Measurements from ENCODE around the gene KLHL7.

The KLHL7 gene

GRCh38 chr7:23216021-23216420 is 110.4 kb downstream of the KLHL7 start:
- Histone ChIP-seq H3K79me2 (ENCODE audit: insufficient read depth, low read length) (no peaks in the 10 kb centered on the region), H2AFZ (ENCODE audit: low read depth, low read length) (no peak overlapping the region), H3K9me3 (ENCODE audit: insufficient read depth, low read length, severe bottlenecking) (no peaks in the 10 kb centered on the region), H3K9ac (ENCODE audit: low read depth, low read length) (no peak overlapping the region), H3K36me3 (ENCODE audit: insufficient read depth, low read length) (no peaks in the 10 kb centered on the region), H3K27ac (ENCODE audit: low read length) (no peak overlapping the region), H4K20me1 (ENCODE audit: insufficient read depth, low read length) (no peaks in the 10 kb centered on the region), H3K4me2 (ENCODE audit: insufficient read depth, low read length) (no peak overlapping the region), H3K4me1 (ENCODE audit: insufficient read depth, low read length) (no peaks in the 10 kb centered on the region), H3K27me3 (ENCODE audit: insufficient read depth, low read length, poor library complexity) (peaks cover 23% of the 10 kb centered on the region), H3K4me3 (ENCODE audit: low read depth in 1 of 2, low read length in 2 of 2) (no peak overlapping the region)
- no peak for TF ChIP-seq EZH2 (IDR thresholded peaks at IDR 0.05; ENCODE audit: borderline replicate concordance, low read depth, low read length, severe bottlenecking)
- TF ChIP-seq CTCF (IDR thresholded peaks at IDR 0.05; ENCODE audit: borderline replicate concordance, extremely low read depth, low read length, poor library complexity, severe bottlenecking): no peak
- no peak for ATAC-seq (ENCODE audit: insufficient read depth, low read depth)
- no peak for DNase-seq

- H2AFZ ChIP-seq (ENCODE audit: low read depth, low read length): no peak overlapping the region
- TF ChIP-seq CTCF (IDR thresholded peaks at IDR 0.05; ENCODE audit: borderline replicate concordance, extremely low read depth, low read length, poor library complexity, severe bottlenecking) (no peak), EZH2 (IDR thresholded peaks at IDR 0.05; ENCODE audit: borderline replicate concordance, low read depth, low read length, severe bottlenecking) (no peak)
Observed at GRCh38 chr7:23218196-23218595, 112.6 kb downstream of the KLHL7 start.

GRCh38 chr7:23220690-23221305 is 115.2 kb downstream of the KLHL7 start:
- DNase-seq (no peak), ATAC-seq (ENCODE audit: insufficient read depth, low read depth) (no peak)
- Histone ChIP-seq H3K9ac (ENCODE audit: low read depth, low read length) (no peak overlapping the region), H3K4me2 (ENCODE audit: insufficient read depth, low read length) (no peak overlapping the region), H3K36me3 (ENCODE audit: insufficient read depth, low read length) (no peaks in the 10 kb centered on the region), H3K27ac (ENCODE audit: low read length) (no peak overlapping the region), H3K4me3 (ENCODE audit: low read depth in 1 of 2, low read length in 2 of 2) (no peak overlapping the region), H2AFZ (ENCODE audit: low read depth, low read length) (no peak overlapping the region), H3K79me2 (ENCODE audit: insufficient read depth, low read length) (no peaks in the 10 kb centered on the region), H3K9me3 (ENCODE audit: insufficient read depth, low read length, severe bottlenecking) (no peaks in the 10 kb centered on the region), H3K4me1 (ENCODE audit: insufficient read depth, low read length) (no peaks in the 10 kb centered on the region), H4K20me1 (ENCODE audit: insufficient read depth, low read length) (no peaks in the 10 kb centered on the region), H3K27me3 (ENCODE audit: insufficient read depth, low read length, poor library complexity) (peaks cover 24% of the 10 kb centered on the region)
- TF ChIP-seq CTCF (IDR thresholded peaks at IDR 0.05; ENCODE audit: borderline replicate concordance, extremely low read depth, low read length, poor library complexity, severe bottlenecking) (no peak), EZH2 (IDR thresholded peaks at IDR 0.05; ENCODE audit: borderline replicate concordance, low read depth, low read length, severe bottlenecking) (no peak)

More at GRCh38 chr7:23218196-23218595, 112.6 kb downstream of the KLHL7 start:
- Histone ChIP-seq H3K27me3 (ENCODE audit: insufficient read depth, low read length, poor library complexity) (peaks cover 32% of the 10 kb centered on the region), H3K27ac (ENCODE audit: low read length) (no peak overlapping the region), H3K9ac (ENCODE audit: low read depth, low read length) (no peak overlapping the region), H4K20me1 (ENCODE audit: insufficient read depth, low read length) (no peaks in the 10 kb centered on the region), H3K4me2 (ENCODE audit: insufficient read depth, low read length) (no peak overlapping the region), H3K4me3 (ENCODE audit: low read depth in 1 of 2, low read length in 2 of 2) (no peak overlapping the region), H3K9me3 (ENCODE audit: insufficient read depth, low read length, severe bottlenecking) (no peaks in the 10 kb centered on the region), H3K4me1 (ENCODE audit: insufficient read depth, low read length) (no peaks in the 10 kb centered on the region), H3K79me2 (ENCODE audit: insufficient read depth, low read length) (no peaks in the 10 kb centered on the region), H3K36me3 (ENCODE audit: insufficient read depth, low read length) (no peaks in the 10 kb centered on the region)
- DNase-seq: no peak
- no peak for ATAC-seq (ENCODE audit: insufficient read depth, low read depth)

Measured in DND-41 (cell line).